NCI-H1436 (cell line): ENCODE data around the gene DRG2.

Experiments
- DNase-seq: peaks from one replicate; lab custom pipeline; 2025; lab: John Stamatoyannopoulos, UW

Gene DRG2

GRCh38 chr17:18117982-18118975, 30.5 kb downstream of the DRG2 start:
- DNase-seq = no peak

GRCh38 chr17:18119166-18119745, 31.5 kb downstream of the DRG2 start:
- no peak for DNase-seq

GRCh38 chr17:18119938-18120337, 32.2 kb downstream of the DRG2 start:
- no peak for DNase-seq

GRCh38 chr17:18120461-18121017, 32.8 kb downstream of the DRG2 start:
- no peak for DNase-seq

GRCh38 chr17:18121144-18121910, 33.6 kb downstream of the DRG2 start:
- DNase-seq = no peak

- DNase-seq = no peak
Observed at GRCh38 chr17:18122990-18123753, 35.4 kb downstream of the DRG2 start.

GRCh38 chr17:18124345-18125126, 36.8 kb downstream of the DRG2 start:
- no peak for DNase-seq

- peak; percentile 20 for DNase-seq
Observed at GRCh38 chr17:18129041-18129502, 41.3 kb downstream of the DRG2 start.

GRCh38 chr17:18132711-18133110, 45.0 kb downstream of the DRG2 start:
- DNase-seq = no peak

GRCh38 chr17:18136357-18136756, 48.6 kb downstream of the DRG2 start:
- no peak for DNase-seq

- no peak for DNase-seq
Observed at GRCh38 chr17:18138065-18138749, 50.5 kb downstream of the DRG2 start.

- no peak for DNase-seq
Observed at GRCh38 chr17:18139092-18139491, 51.3 kb downstream of the DRG2 start.

- no peak for DNase-seq
Observed at GRCh38 chr17:18139498-18139897, 51.8 kb downstream of the DRG2 start.

GRCh38 chr17:18139949-18140348, 52.2 kb downstream of the DRG2 start:
- no peak for DNase-seq

- DNase-seq = no peak
Observed at GRCh38 chr17:18140648-18141047, 52.9 kb downstream of the DRG2 start.

GRCh38 chr17:18141210-18141803, 53.6 kb downstream of the DRG2 start:
- DNase-seq = peak; percentile 67

- no peak for DNase-seq
Observed at GRCh38 chr17:18142417-18142816, 54.7 kb downstream of the DRG2 start.

- peak; percentile 27 for DNase-seq
Observed at GRCh38 chr17:18143044-18143936, 55.5 kb downstream of the DRG2 start.
